HepG2 (cell line): ENCODE measurements around the gene NOG. TPM values are rescaled to one million over a fixed set of nuclear protein-coding genes. Genes with fewer than 3 reads are reported as not detected.

ENCODE experiments used
- ATAC-seq: fragments of 200-7000 bp; cut with Tn5 transposase; 3 replicates; pipeline ENCODE4 v1.9.1; 2020; ENCODE audit warnings: mild to moderate bottlenecking, moderate library complexity
- BruUV-seq: library from RNA; stranded (reverse); fragments of 400-500 nt; replicated peaks from 2 replicates; lab custom pipeline; 2021; lab: Mats Ljungman, UMichigan
- CTCF ChIA-PET: fragments of 300-600 bp; formaldehyde crosslinking; extraction: SDS; loops from one replicate; lab custom pipeline; 2021; ENCODE audit warnings: low total read pairs, inconsistent platforms, low intra/inter-chr PET ratio; lab: Yijun Ruan, JAX
- POLR2A ChIA-PET: fragments of 350-600 bp; sonication (Branson Sonifier 250); formaldehyde crosslinking; loops from one replicate; lab custom pipeline; 2020; ENCODE audit warnings: antibody characterized with exemption, inconsistent platforms; lab: Yijun Ruan, JAX
- DNase-seq: peaks from one replicate; pipeline ENCODE4 v3.0.0-alpha.2; 2015; ENCODE audit warnings: low spot score
- FAIRE-seq: peaks from 3 replicates; lab custom pipeline; 2011; peaks lifted over from hg19 to GRCh38; lab: Jason Lieb, UNC
- H2AFZ ChIP-seq: one replicate; pipeline ENCODE4 v1.6.1; 2011; ENCODE audit warnings: low read length, inconsistent platforms
- H3K27ac ChIP-seq: fragments of 300-600 bp; 3 replicates; pipeline ENCODE4 v1.8.0; 2011; ENCODE audit warnings: mixed run types, mild to moderate bottlenecking, mixed read lengths, low read length, inconsistent platforms; ENCODE audit not compliant: insufficient read depth; ENCODE audit errors: extremely low read length
- H3K27me3 ChIP-seq, 2 experiments: fragments of 200-600 bp in 1 of 2; 2 replicates in 1 of 2; 3 replicates in 1 of 2; pipeline versions ENCODE4 v1.6.0 to v1.8.0; 2011; ENCODE audit warnings: low read length in 2 of 2, mild to moderate bottlenecking in 2 of 2, moderate library complexity in 2 of 2, inconsistent platforms in 1 of 2; ENCODE audit not compliant: insufficient read depth in 2 of 2, control insufficient read depth in 1 of 2
- H3K36me3 ChIP-seq, 2 experiments: fragments of 200-600 bp in 1 of 2; replicated peaks in 1 of 2; 2 replicates in 1 of 2; 3 replicates in 1 of 2; pipeline versions ENCODE4 v1.5.1 to v1.8.0; 2011; ENCODE audit warnings: low read length in 2 of 2, inconsistent platforms in 1 of 2; ENCODE audit not compliant: insufficient read depth in 2 of 2, control insufficient read depth in 1 of 2
- H3K4me1 ChIP-seq: 2 replicates; pipeline ENCODE4 v1.5.1; 2012; ENCODE audit warnings: low read length, inconsistent platforms; ENCODE audit not compliant: insufficient read depth
- H3K4me2 ChIP-seq: 2 replicates; pipeline ENCODE4 v1.6.0; 2011; ENCODE audit warnings: low read depth, low read length, inconsistent platforms
- H3K4me3 ChIP-seq, 3 experiments: fragments of 200-600 bp in 1 of 3; sonication (generic), shearing (Covaris generic) in 1 of 3; replicated peaks in 1 of 3; 2 replicates each; pipeline ENCODE4 v1.5.1; 2011 to 2016; ENCODE audit warnings: low read length in 3 of 3, inconsistent platforms in 2 of 3, low read depth in 2 of 3, mild to moderate bottlenecking in 2 of 3, control low read depth in 1 of 3, mixed read lengths in 1 of 3; ENCODE audit not compliant: insufficient read depth in 1 of 3
- H3K79me2 ChIP-seq: one replicate; pipeline ENCODE4 v1.6.1; 2011; ENCODE audit warnings: low read length, inconsistent platforms; ENCODE audit not compliant: insufficient read depth
- H3K9ac ChIP-seq: 2 replicates; pipeline ENCODE4 v1.6.0; 2011; ENCODE audit warnings: mild to moderate bottlenecking, low read depth, low read length, inconsistent platforms; ENCODE audit not compliant: insufficient read depth
- H3K9me3 ChIP-seq: 2 replicates; pipeline ENCODE4 v1.5.1; 2012; ENCODE audit warnings: mild to moderate bottlenecking, low read length
- H4K20me1 ChIP-seq: 2 replicates; pipeline ENCODE4 v1.6.0; 2011; ENCODE audit warnings: inconsistent platforms, mild to moderate bottlenecking, low read length, moderate library complexity; ENCODE audit not compliant: insufficient read depth
- CBX1 ChIP-seq: IDR thresholded peaks from one replicate; pipeline ENCODE4 v1.6.1; 2016; ENCODE audit warnings: antibody characterized with exemption, low read depth
- FOSL2 ChIP-seq: sonication (generic); formaldehyde crosslinking; IDR thresholded peaks from 2 replicates; pipeline ENCODE4 v1.4.0; 2020; ENCODE audit warnings: missing genetic modification reagents
- GATAD1 ChIP-seq: IDR thresholded peaks from 2 replicates; pipeline ENCODE4 v1.6.1; 2016; ENCODE audit warnings: missing genetic modification reagents, missing compliant biosample characterization
- KAT2B ChIP-seq: fragments of 150-350 bp; IDR thresholded peaks from 2 replicates; pipeline ENCODE4 v1.6.1; 2014; ENCODE audit warnings: low read depth, low read length, borderline replicate concordance
- PCBP2 ChIP-seq: fragments of 200-400 bp; formaldehyde crosslinking; optimal IDR thresholded peaks from 2 replicates; pipeline ENCODE3; 2018; ENCODE audit warnings: low read length, low read depth; ENCODE audit not compliant: poor library complexity, severe bottlenecking
- SMC3 ChIP-seq: IDR thresholded peaks from 2 replicates; pipeline ENCODE4 v1.6.1; 2011; ENCODE audit warnings: low read length, improper control_type of control experiment
- SOX6 ChIP-seq, 2 experiments: fragments of 450-650 bp in 1 of 2; sonication (generic) in 1 of 2; formaldehyde crosslinking in 1 of 2; IDR thresholded peaks; 2 replicates each; pipeline versions ENCODE4 v1.4.0 to v1.6.1; 2017 to 2020; ENCODE audit warnings: antibody characterized with exemption in 1 of 2, mild to moderate bottlenecking in 1 of 2, missing genetic modification reagents in 1 of 2
- TCF7L2 ChIP-seq: IDR thresholded peaks from 2 replicates; pipeline ENCODE4 v1.6.1; 2011; ENCODE audit warnings: mild to moderate bottlenecking, low read depth, low read length, moderate library complexity
- THAP11 ChIP-seq: IDR thresholded peaks from 2 replicates; pipeline ENCODE4 v1.6.1; 2016; ENCODE audit warnings: missing biosample characterization, missing genetic modification reagents
- ZNF850 ChIP-seq: sonication (generic); formaldehyde crosslinking; conservative IDR thresholded peaks from 2 replicates; pipeline ENCODE4 v1.9.0; 2021; ENCODE audit warnings: mild to moderate bottlenecking, missing genetic modification reagents
- WGBS: methylation state at CpG from one replicate; pipeline ENCODE4 v1.1.6; 2017; ENCODE audit warnings: low lambda C conversion rate; 5-methylcytosine and 5-hydroxymethylcytosine counted together
- in situ Hi-C: cut with HindIII; loops from 2 replicates; pipeline ENCODE4 v1.10.0; 2017; ENCODE audit warnings: low pct_unique_long_range_greater_than_20kb; ENCODE audit not compliant: extremely low pct_ligation_motif_present
- intact Hi-C: fragments of 100-400 bp; cut with micrococcal nuclease; formaldehyde crosslinking; loops from one replicate; pipeline ENCODE4 v1.10.0; 2022; ENCODE audit not compliant: unreplicated experiment
- polyA plus RNA-seq, 8 experiments: library from polyadenylated mRNA; depleted of rRNA in 3 of 8; stranded (reverse) in 7 of 8; unstranded in 1 of 8; fragments of >200 nt; fragmentation: Illumina TruSeq in 4 of 8; extraction: Trizol in 4 of 8; gene quantifications; 2 replicates each; pipeline versions ENCODE4 v1.2.1 to v1.2.3, GENCODE V29; 2011 to 2016; ENCODE audit warnings: low read depth in 4 of 8, missing spikeins in 1 of 8, mixed read lengths in 1 of 8; ENCODE audit not compliant: insufficient read depth in 1 of 8
- total RNA-seq, 5 experiments: library from RNA; depleted of rRNA; stranded (reverse); fragments of >200 nt; fragmentation: Illumina TruSeq; extraction: Trizol; gene quantifications; 2 replicates each; pipeline ENCODE4 v1.2.3, GENCODE V29; 2016; ENCODE audit warnings: low read depth in 1 of 5
- TF ChIP-seq, protein P1 (sequence below): sonication (generic); formaldehyde crosslinking; IDR thresholded peaks from 2 replicates; pipeline ENCODE4 v1.4.0; 2020; ENCODE audit warnings: missing genetic modification reagents; ENCODE audit errors: not compliant biosample characterization
- TF ChIP-seq, protein P2 (sequence below): sonication (generic); formaldehyde crosslinking; IDR thresholded peaks from 2 replicates; pipeline ENCODE4 v1.4.0; 2020; ENCODE audit warnings: missing genetic modification reagents

Gene NOG
- total and polyA plus RNA-seq, 2 of the 13 experiments (the other 11 are each of a cell fraction or from before 2014, with no cell fraction given): not detected

DNA sequence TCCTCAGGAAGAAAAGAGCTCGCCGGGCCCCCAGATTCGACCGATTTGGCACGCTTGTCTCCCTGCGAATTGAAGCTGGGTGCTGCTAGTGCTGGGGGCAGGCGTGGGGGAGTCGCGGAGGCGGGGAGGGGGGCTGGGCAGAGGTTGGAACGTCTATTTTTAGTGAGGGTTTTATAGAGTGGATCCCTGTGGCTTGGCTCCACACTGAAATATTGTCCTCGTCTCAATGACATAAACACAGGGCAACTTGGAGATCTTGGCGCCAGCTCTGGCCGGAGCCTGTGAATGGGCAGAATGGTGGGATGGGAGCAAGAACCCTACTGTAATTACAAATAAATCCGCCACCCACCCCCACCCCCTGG is 15.7 kb upstream of the NOG start:
- CTCF ChIA-PET: no interaction called here

More for the DNA sequence above, 15.7 kb upstream of the NOG start:
- BruUV-seq: no TSS peak
- no peaks in the 10 kb centered on the region for H3K9me3 ChIP-seq
- H3K36me3 ChIP-seq: no peaks in the 10 kb centered on the region
- in situ Hi-C loops (no loop called here), intact Hi-C loops (no loop called here)
- FAIRE-seq (no peak), ATAC-seq (no peak), DNase-seq (no peak)
- no peaks in the 10 kb centered on the region for H3K4me1 ChIP-seq
- peaks cover 0 to 32% of the 10 kb centered on the region in 2 experiments; a peak in 3 of 5 replicates for H3K27me3 ChIP-seq
- H4K20me1 ChIP-seq: no peaks in the 10 kb centered on the region
- H3K27ac ChIP-seq: no peak overlapping the region
- POLR2A ChIA-PET: no interaction called here
- no peak overlapping the region for H2AFZ ChIP-seq
- H3K4me3 ChIP-seq: no peak overlapping the region
- H3K79me2 ChIP-seq: no peaks in the 10 kb centered on the region
- no peak overlapping the region for H3K4me2 ChIP-seq
- 13% methylated on average over 15 of the region's 15 CpGs for WGBS
- H3K9ac ChIP-seq: no peak overlapping the region
- TF ChIP-seq CBX1: no peak
- TF ChIP-seq, protein P1, sequence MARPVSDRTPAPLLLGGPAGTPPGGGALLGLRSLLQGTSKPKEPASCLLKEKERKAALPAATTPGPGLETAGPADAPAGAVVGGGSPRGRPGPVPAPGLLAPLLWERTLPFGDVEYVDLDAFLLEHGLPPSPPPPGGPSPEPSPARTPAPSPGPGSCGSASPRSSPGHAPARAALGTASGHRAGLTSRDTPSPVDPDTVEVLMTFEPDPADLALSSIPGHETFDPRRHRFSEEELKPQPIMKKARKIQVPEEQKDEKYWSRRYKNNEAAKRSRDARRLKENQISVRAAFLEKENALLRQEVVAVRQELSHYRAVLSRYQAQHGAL (CRISPR knock-in tag): no peak
- no peak for TF ChIP-seq PCBP2
- TF ChIP-seq SMC3: no peak
- TF ChIP-seq TCF7L2: no peak
- TF ChIP-seq, protein P2, sequence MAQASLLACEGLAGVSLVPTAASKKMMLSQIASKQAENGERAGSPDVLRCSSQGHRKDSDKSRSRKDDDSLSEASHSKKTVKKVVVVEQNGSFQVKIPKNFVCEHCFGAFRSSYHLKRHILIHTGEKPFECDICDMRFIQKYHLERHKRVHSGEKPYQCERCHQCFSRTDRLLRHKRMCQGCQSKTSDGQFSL (CRISPR knock-in tag): no peak
- no peak for TF ChIP-seq GATAD1
- TF ChIP-seq KAT2B: no peak
- TF ChIP-seq THAP11 (CRISPR knock-in tag): no peak
- no peak for TF ChIP-seq FOSL2
- TF ChIP-seq SOX6 (IDR thresholded peaks at IDR 0.05): no peak
- TF ChIP-seq SOX6 (CRISPR knock-in tag; IDR thresholded peaks at IDR 0.05): no peak
- no peak for TF ChIP-seq ZNF850 (CRISPR knock-in tag)
